Limb (tissue), 2 donors: ENCODE results near the gene RALB.
"Not testable (repeated sequence)": the region's sequence is repeated elsewhere in the genome, so short reads cannot be mapped to it uniquely, and the experiment has no call there.

Source experiments
- DNase-seq, 2 donors: peaks; one replicate each; pipeline ENCODE4 v3.0.0-alpha.2; 2016; ENCODE audit errors: extremely low spot score in 2 of 2

RALB gene

GRCh38 chr2:120315367-120316033 lies 62.8 kb downstream of the RALB start:
- DNase-seq, result no peak

DNA sequence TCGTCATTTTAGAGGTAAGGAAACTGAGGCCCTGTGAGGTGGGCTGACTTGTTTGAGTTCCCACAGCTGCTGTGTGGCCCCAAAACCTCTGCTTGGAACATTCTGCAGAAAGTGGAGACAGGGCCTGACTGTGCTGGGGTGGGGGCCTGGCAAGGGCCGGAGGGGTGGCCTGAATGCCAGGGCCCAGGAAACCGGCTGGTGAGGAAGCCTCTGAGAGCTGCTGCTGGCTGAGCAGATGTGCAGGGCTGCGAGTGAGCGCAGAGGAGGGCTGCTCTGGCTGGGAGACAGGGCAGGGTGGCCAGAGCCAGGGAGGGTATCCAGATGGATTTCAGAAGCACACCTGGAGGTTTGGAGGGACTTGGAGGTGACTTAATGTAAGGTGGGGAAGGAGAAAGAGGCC lies 63.4 kb downstream of the RALB start:
- no peak for DNase-seq

DNA sequence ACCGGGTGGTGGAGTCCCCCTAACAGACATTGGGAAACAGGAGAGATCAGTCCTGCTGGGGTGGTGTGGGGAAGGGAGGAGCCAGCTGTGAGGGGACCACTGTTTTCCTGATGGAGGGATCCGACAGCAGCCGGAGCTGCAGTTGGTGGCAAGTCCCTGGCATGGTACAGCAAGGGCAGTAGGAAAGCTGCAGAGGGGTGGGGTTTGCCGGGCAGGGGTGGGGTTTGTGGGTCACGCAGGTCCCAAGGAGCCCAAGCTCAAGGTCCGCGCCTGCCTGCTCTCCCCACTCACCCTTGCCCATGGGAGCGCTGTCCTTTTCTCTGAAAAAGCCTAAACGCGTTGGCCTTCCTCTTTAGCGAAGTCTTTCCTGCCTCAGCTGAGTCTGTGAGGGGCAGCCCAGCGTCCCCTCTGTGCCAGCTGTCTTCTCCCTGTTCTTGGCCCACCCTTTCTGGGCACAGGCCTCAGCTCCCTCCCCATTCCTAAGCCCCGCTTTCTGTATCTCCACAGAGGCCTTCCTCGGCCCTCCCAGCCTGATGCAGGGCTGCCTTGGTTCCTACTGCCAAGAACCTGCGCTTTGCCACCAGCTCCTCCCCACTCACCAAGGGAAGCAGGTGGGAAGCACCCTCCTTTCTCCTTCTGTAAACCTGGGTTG lies 64.0 kb downstream of the RALB start:
- no peak for DNase-seq

- no peak for DNase-seq
Measured at GRCh38 chr2:120317180-120317533, 64.5 kb downstream of the RALB start.

GRCh38 chr2:120317916-120318315 lies 65.3 kb downstream of the RALB start:
- no peak for DNase-seq

DNA sequence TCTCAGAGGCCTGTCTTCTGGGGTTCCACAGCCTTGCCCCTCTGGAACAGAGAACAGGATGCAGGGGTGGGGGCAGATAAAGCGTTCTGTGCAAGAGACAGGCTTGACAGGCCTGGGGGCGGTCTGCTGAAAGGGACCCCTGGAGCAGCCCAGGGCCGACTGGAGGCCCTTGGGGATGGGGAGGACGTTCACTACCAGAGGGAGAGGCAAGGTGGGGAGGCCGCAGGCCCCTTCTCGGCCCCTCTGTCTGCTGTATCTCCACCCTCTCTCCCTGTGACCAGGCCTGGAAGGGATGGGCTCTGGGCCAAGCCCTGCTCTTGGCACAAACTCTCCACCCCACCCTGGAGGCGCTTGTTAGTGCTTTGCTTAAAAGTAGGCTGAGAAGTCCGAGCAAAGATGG lies 66.0 kb downstream of the RALB start:
- peak in 1 of 2 donors; percentile 76 for DNase-seq

GRCh38 chr2:120319123-120319522 lies 66.5 kb downstream of the RALB start:
- no peak for DNase-seq

DNA sequence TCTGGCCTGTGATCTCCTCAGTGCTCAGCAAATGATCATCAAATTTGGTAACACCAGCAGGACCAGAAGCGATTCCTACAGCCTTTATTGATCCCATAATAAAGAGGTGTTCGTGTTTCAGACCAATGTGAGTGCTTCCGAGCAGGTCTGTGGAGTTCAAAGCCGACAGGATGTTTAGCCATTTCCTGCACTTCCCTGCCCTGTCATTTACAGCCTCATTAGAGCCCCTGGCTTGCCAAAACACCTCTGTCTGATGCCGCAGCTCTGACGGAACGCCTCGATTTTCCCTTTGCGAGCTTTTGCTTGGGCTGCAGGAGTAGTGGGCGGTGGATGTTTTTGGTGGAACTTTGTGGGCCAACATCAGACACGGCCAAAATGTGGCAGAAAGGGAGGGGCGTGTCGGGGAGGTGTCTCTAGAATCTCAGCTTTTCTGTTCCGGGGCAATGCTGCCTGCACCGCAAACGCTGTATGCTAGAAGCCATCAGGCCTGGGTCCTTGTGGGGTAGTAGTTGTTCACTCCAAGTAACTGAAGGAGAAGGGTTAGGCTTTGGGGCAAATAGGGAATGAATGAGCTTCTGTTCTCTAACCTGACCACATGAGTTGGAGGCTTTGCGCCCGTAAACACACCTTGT lies 67.2 kb downstream of the RALB start:
- DNase-seq, result no peak

DNA sequence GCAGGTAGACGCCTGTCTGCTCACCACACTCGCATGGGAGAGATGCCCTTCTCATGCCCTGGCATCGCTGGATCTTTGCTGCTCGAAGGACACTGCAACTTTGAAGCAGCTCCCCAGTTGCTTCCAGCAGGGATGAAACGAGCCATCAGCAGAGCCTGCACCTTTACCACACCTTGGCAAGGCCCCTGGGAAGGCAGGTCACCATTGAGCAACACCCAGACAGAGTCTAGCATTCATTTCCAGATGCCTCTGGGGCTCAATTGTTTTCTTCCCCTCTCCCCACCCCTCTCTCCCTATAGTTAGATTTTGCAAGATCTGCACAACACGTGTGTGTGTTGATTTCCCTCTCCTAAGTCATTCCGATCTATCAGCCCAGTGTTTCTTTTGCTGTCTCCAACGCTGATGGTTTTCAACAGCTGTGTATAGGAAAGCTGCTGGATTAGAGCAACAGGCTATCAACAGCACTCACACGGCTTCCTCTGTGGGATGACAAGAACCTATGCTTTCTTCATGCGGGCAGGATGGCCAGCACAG lies 67.7 kb downstream of the RALB start:
- peak in 1 of 2 donors; percentile 55 for DNase-seq

- DNase-seq, result not testable (repeated sequence)
Measured at GRCh38 chr2:120320887-120321556, 68.4 kb downstream of the RALB start.

GRCh38 chr2:120321721-120322284 lies 69.2 kb downstream of the RALB start:
- no peak for DNase-seq

DNA sequence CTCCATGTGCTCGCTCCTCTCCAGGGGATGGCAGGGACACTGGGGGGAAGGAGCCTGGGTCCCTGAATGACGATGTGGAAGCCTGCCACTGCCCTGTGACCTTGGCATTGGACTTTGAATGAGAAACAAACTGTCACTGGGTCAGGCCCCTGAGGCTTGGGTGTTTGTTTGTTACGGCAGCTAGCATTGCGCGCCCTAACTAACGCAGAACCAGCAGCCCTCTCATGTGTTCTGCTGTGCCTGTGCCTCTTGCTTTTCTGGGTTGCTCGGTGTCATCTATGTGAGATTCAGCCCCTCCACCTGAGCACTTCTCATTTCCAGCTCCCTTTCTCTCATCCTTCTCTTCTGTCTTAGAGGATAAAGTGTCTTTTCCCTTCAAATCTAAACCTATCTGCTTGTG lies 69.7 kb downstream of the RALB start:
- no peak for DNase-seq

DNA sequence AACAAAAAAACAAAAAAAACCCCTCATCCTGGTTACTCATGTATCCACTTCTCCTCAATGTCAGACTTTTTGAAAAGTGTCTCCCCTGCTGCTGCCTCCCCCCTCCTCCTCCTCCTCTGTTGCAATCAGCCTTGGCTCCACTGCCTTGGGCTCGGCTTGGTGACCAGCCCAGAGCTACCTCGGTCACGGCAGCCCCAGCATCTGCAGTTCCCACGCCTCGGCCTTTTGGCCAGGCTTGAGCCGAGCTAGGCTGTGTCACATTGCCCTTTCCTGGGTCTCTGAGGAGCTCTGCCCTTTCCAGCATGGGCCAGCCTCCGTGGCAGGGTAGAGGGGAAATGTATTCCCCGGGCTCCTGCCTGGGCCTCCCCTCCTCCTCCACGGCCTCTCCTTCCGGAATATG lies 70.6 kb downstream of the RALB start:
- DNase-seq, result no peak

DNA sequence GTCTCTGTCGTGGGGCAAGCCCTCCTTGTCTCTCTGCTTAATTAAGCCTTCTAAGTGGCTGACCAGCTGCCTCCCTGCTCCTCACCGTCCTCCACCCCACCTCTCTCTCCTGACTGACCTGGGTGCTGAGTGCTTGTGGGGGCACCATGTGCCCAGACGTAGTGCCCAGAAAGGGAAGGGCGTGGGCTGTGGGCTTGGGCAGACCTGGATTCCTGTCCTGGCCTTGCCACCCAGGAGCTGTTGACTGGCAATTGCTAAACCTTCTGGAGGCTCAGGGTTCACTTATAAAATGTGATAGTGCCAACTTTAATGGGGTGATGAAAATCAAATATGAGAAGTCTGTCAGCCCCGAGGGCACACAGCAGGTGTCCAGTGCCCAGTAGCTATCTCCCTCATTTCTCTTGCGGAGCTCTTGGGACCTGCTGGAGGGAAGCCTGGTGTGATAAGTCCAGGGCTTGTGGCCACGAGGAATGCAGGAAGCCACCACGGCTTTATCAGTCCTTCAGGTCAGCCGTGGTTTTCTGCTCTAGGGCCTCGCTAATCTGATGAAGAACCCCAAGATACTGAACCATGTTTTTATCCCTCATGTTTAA lies 71.3 kb downstream of the RALB start:
- no peak for DNase-seq

DNA sequence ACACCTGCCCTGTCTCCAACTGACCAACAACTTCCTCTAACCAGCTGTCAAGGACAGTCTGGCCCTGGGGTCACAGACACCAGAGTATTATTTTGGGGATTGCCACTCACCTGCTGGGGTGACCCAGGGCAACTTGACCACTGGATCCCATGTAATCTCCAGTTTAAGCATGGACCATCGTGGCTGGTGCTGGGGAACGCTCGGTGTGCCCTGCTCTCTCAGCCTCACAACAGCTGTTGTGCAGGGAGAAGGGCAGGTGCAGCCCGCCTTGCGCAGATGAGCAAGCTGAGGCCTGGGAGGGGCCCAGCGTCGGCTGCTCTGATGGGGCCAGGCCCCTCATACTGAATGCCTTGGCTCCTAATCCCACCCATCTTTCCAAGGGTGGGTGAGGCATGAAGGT lies 72.3 kb downstream of the RALB start:
- DNase-seq, result no peak

- no peak for DNase-seq
Measured at GRCh38 chr2:120326066-120326465, 73.4 kb downstream of the RALB start.

DNA sequence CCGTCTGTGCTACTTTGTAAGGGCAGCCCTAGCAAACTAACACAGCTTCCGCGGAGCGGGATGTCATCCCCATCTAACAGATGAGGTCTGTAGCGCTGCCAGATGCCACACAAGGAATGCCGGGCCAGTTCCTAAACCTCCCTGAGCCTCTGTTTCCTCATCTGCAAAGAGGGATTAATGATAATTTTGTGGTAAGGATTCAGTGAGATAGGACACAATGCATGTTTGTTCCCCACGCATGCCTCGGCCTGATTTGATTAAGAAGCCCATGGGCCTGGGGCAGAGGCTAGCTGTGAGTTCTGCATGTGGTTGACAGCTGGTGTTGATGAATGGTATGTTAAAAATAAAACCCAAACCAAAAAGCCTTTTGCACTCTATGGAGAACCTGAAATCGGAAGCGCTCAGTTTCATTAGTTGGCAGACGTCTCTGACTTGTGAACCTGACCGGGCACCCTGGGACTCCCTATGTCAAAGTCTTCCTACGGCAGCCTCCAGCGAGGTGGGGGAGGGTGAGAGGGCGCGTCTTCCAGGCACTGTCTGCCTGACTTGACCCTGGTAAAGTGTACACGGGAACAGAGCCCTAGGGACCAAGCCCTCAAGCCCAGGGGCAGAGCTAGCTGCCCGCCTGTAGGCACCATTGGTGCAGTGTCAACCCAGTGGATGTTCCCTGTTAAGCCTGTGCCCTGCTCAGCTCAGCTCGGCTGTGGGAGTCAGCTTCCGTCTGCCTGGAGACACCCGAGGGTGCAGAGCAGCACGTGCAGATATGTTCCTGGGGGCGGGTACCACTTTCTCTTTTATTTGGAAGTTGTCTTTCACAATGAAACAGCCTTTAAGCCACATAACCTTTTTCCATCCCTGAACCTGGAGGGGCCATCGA lies 78.5 kb downstream of the RALB start:
- DNase-seq, result no peak

- no peak for DNase-seq
Measured at GRCh38 chr2:120331903-120332302, 79.3 kb downstream of the RALB start.

DNA sequence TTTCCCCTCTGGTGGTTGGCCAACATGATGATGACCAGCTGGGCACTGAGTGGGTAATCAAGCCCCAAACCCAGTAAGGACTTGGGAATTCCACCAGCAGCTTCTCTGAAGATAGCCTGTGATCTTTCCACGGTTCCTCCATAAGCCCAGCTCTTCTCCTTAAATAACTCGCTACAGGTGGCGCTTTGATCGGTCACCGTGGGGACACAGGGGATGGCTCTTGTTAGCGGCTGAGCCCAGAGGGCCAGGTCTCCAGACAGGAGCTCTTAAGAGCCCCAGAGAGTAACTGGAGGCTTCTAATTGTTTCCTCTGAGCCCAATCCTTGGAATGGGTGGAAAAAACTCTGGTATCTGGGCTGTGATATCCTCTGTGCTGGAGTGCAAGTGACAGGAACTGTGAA lies 79.7 kb downstream of the RALB start:
- DNase-seq, result no peak

- no peak for DNase-seq
Measured at GRCh38 chr2:120334068-120334467, 81.4 kb downstream of the RALB start.

- no peak for DNase-seq
Measured at GRCh38 chr2:120336749-120337148, 84.1 kb downstream of the RALB start.
